Lower leg skin (tissue), 3 donors: ENCODE data around the gene CREB3.

Source experiments
- POLR2A ChIP-seq, 2 donors: fragments of 450-650 bp; IDR thresholded peaks; one replicate each; pipeline ENCODE4 v1.6.1; 2016 to 2017; ENCODE audit warnings: antibody characterized with exemption in 2 of 2, mild to moderate bottlenecking in 1 of 2, moderate library complexity in 1 of 2
- TF ChIP-seq, protein P1 (sequence below), 3 donors: fragments of 450-650 bp; IDR thresholded peaks; one replicate each; pipeline ENCODE4 v1.5.1; 2016; ENCODE audit warnings: antibody characterized with exemption in 3 of 3, mild to moderate bottlenecking in 3 of 3, moderate library complexity in 2 of 3

DNA sequence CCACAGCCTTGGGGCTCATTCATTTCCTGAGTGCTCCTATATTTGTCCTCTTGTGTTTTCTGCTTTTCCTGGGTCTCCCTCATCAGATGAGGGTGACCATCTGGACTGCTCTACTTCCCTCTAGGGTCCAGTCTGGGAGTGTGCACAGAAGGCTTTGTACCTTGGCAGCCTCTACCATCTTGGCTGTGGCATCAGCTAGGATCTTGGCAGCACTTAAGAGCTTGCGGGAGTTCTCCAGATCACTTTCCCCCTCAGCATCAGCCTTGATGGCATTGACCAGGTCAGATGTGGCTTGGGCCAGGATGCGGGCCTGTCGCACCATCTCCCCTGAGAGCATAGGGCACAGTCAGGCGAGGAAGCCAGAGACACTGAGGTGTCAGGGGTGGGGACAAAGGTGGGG is 16.2 kb upstream of the CREB3 start:
- TF ChIP-seq, protein P1, sequence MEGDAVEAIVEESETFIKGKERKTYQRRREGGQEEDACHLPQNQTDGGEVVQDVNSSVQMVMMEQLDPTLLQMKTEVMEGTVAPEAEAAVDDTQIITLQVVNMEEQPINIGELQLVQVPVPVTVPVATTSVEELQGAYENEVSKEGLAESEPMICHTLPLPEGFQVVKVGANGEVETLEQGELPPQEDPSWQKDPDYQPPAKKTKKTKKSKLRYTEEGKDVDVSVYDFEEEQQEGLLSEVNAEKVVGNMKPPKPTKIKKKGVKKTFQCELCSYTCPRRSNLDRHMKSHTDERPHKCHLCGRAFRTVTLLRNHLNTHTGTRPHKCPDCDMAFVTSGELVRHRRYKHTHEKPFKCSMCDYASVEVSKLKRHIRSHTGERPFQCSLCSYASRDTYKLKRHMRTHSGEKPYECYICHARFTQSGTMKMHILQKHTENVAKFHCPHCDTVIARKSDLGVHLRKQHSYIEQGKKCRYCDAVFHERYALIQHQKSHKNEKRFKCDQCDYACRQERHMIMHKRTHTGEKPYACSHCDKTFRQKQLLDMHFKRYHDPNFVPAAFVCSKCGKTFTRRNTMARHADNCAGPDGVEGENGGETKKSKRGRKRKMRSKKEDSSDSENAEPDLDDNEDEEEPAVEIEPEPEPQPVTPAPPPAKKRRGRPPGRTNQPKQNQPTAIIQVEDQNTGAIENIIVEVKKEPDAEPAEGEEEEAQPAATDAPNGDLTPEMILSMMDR (IDR thresholded peaks at IDR 0.05) = no peak
- TF ChIP-seq POLR2A (IDR thresholded peaks at IDR 0.05) = no peak
